Measurements from ENCODE around the gene XRCC5.

Gene XRCC5

DNA sequence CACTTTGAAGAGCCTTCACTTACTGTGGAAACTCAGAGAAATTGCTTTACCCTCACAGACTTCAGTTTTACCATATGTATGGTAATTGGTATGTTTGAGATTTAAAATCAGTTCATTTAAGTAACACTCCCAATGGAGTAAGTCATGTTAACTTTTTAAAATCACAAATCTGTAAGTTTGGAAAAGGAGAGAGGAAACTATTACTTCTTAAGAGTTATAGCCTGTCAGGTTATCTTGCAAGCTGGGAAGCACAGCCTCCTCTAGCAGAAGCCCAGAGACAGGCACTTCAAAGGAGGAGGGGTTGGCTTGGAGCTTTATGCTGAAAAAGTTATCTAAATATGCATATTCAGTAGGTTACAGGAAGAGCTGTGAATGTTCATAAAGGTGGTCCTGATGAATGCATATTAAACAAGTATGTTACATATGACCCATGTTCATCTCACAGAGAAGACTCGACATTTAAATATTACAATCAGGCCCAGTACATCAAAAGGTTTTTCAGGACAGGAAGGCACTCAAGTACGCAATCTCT is 102.5 kb downstream of the XRCC5 start:
- intact Hi-C loops (cut with DNase I), result no loop called here
- no peak for DNase-seq

DNA sequence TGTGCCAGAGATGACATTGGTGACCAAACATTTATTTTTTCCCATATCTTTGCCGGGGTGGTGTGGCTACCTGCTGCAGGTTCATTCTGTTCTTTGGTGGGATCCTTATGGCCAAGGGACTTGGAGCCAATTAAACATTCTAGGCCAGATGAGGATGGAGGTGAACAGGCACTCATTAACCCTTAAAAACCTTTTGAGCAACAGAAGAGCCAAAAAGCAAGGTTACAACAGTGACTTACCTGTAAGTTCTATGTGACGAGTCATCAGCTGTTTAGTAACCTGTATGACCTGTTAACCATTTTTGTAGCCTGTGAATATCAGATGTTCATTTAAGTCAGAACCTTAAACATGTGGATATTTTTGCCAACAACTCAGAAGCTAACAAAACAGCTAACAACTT is 105.6 kb downstream of the XRCC5 start:
- intact Hi-C loops (cut with DNase I), result no loop called here
- no peak for DNase-seq

DNA sequence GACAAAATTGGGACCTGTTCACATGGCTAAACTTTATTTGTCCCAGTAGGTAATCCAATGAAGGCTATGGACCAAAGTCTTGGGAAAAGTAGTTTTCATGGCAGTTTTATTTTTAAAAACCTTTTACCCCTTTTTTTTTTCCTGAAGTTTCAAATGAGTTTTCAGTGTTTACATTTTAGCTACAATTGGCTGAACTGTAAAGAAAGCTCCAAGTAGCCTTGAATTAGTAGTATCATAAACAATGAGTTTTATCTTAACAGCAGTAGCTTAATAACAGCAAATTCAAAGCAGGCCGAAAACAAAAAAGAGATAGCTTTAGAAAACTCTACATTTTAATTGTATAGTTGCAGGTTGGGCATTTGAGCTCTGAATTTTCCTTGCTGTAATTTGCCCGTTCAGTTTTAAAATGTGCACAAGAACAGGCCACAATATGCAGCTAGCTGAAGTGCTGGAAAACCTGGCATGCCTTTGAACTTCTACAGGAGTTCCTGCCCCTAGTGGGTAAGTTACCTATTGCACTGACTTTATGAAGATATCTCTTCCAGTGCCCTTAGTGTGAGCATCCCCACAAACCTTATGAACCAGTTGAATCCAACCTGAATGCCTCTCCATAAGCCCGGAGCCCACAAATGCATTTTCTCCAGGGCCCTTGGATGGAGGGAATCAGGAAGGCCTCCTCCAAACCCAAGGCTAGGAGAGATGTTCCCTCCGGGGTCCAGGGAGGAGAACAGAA is 106.7 kb downstream of the XRCC5 start:
- no peak for DNase-seq
- intact Hi-C loops (cut with DNase I), result no loop called here

DNA sequence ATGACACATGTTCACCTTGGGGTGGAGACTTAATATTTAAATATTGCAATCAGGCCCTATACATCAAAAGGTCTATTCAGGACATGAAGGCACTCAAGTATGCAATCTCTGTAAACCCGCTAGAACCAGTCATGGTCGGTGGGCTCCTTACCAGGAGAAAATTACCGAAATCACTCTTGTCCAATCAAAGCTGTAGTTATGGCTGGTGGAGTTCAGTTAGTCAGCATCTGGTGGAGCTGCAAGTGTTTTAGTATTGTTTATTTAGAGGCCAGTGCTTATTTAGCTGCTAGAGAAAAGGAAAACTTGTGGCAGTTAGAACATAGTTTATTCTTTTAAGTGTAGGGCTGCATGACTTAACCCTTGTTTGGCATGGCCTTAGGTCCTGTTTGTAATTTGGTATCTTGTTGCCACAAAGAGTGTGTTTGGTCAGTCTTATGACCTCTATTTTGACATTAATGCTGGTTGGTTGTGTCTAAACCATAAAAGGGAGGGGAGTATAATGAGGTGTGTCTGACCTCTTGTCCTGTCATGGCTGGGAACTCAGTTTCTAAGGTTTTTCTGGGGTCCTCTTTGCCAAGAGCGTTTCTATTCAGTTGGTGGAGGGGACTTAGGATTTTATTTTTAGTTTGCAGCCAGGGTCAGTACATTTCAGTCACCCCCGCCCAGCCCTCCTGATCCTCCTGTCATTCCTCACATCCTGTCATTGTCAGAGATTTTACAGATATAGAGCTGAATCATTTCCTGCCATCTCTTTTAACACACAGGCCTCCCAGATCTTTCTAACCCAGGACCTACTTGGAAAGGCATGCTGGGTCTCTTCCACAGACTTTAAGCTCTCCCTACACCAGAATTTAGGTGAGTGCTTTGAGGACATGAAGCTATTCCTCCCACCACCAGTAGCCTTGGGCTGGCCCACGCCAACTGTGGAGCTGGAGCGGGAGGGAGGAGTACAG is 108.1 kb downstream of the XRCC5 start:
- intact Hi-C loops (cut with DNase I), result no loop called here
- no peak for DNase-seq

DNA sequence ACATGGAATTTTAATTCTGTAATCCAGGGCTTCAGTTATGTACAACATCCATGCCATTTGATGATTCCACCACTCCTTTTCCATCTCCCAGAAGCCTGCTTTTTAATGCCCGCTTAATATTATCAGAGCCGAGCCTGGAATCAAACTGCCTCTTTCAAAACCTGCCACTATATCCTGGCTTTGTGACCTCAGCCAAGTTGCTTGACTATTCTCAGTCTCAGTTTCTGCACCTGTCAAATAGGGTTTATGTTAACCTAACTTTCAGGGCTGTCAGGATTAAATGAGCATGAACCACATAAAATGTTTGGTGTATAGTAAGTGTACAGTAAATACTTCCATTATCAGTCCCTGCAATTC is 108.7 kb downstream of the XRCC5 start:
- DNase-seq, result no peak
- intact Hi-C loops (cut with DNase I), result no loop called here

DNA sequence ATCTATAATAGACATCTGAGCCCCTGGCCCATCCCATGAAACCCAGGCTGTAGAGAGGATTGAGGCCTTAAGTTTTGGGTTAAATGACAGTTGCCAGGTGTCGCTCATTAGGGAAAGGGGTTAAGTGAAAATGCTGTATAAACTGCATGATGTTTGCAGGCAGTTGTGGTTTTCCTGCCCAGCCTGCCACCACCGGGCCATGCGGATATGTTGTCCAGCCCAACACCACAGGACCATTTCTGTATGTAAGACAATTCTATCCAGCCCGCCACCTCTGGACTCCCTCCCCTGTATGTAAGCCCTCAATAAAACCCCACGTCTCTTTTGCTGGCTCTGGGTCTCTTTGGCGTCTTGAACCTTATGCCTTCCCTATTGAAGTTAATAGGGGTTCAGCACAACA is 110.7 kb downstream of the XRCC5 start:
- intact Hi-C loops (cut with DNase I), result no loop called here

DNA sequence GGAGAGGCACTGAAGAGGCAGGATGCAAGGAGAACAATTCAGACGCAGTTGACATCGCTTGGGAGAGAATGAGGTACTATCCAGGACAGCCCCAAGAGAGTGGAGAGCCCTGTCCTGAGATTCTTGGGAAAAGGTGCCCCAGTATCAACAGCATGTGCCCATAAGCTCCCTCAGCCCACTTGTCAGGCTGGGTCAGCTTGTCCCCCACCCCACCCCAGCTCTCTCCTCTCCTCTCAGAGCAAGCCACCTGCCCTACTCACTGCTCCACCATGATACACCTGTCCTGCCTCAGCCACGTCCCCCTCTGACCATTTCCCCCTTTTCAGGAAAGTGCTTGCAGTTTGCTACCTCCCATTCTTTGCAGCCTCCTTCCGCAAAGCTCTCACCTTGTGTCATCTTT is 111.8 kb downstream of the XRCC5 start:
- DNase-seq, result no peak
- intact Hi-C loops (cut with DNase I), result no loop called here

More for the DNA sequence above, 110.7 kb downstream of the XRCC5 start:
- no peak for DNase-seq

DNA sequence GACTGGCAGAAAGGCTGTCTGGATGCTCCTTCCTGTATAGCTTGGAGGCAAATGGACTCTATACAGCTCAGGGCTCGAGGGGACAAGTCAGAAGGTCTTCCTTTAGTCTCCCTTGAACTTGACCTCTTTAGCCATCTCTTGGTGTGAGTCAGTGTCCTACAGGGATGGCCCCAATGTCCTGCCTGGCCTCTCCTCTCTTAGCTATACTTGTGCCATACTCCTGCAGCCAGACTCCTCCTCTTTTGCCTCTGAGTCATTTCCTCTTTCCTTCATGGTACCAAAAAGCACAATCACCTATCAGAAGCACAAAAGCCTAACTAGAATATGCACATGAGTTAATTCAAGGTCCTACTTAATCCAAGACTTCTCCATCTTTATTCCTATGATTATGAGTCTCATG is 112.7 kb downstream of the XRCC5 start:
- intact Hi-C loops (cut with DNase I), result no loop called here
- no peak for DNase-seq

DNA sequence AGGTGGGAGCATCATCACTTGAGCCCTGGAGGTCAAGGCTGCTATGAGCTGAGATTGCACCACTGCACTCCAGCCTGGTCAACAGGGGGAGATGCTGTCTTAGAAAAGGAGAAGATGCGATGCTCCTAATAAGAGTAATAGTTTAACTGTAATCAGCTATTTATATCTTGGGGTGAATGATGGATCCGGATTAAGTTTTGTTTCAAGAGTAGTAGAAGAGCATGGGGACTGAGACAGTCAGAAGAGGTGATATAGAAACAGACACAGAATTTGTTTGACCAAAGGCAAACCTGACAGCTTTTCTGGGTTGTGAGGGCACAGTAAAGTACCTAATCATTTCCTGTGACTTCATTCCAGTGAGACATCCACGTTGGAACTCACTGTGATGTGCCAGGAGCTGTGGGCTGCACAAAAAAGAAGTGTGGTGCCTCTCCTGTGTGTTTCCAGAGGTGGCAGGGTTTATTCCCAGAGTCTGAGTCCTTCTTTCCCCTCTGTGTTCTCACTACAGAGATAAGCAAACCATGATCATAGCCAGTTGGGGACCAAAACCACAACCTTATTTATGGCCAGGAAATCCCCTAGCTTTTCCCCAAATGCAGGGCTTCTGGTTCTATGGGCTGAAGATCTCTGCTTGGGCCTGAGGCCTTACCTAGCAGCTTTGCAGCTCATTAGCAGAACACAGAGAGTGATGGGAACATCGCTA is 113.7 kb downstream of the XRCC5 start:
- DNase-seq, result no peak

DNA sequence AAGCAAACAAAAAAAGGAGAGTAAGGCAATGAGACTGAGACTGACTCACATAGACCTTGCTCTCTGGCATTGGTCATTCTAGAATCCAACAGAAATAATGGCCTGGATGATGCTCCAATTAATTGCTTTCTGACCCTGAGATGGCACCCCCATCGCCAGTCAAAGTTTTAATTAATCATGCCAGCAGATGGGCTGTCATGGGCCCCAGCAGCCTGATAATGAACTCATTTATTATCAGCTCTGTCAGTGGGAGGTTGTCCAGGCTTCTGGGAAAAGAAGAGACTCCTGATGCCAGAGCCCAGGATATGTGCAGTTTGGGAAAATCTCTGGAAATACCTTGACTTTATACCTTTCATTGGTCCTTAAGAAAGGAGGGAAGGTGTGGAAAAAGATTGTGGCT is 115.2 kb downstream of the XRCC5 start:
- no peak for DNase-seq
- intact Hi-C loops (cut with DNase I), result no loop called here

More for the DNA sequence above, 113.7 kb downstream of the XRCC5 start:
- intact Hi-C loops (cut with DNase I), result no loop called here

DNA sequence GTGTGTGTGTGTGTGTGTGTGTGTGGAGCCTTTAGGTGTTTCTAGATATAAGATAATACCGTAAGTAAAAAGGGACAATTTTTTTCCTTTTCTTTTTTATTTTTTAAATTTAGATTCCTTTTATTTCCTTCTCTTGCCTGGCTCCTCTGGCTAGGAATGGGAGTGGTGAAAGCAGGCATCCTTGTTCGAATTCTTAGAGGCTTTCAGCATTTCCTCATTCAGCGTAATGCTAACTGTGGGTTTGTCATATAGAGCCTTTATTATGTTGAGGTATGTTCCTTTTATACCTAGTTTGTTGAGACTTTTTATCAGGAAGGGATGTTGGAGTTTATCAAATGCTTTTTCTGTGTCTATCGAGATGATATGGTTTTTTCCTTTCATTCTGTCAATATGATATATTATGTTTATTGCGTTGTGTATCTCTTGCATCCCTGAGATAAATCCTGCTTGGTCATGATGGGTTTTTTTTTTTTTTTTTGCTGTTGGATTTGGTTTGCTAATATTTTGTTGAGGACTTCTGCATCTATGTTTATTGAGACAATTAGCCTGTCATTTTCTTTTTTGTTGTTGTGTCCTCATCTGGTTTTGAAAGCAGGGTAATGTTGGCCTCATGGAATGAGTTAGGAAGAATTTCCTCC is 120.2 kb downstream of the XRCC5 start:
- no peak for DNase-seq
- intact Hi-C loops (cut with DNase I), result no loop called here

DNA sequence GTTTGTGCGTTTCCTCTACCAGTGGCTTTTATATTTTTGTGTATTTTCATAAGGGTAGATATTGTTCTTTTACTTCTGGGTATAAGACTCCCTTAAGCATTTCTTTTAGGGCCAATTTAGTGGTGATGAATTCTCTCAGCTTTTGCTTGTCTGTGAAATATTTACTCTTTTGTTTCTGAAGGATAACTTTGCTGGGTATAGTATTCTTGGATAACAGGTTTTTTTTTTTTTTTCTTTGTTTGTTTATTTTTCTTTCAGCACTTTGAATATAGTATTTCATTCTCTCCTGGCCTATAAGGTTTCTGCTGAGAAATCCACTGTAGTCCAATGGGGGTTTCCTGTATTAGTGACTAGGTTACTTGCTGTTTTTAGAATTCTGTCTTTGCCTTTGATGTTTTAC is 122.7 kb downstream of the XRCC5 start:
- DNase-seq, result no peak
- intact Hi-C loops (cut with DNase I), result no loop called here

DNA sequence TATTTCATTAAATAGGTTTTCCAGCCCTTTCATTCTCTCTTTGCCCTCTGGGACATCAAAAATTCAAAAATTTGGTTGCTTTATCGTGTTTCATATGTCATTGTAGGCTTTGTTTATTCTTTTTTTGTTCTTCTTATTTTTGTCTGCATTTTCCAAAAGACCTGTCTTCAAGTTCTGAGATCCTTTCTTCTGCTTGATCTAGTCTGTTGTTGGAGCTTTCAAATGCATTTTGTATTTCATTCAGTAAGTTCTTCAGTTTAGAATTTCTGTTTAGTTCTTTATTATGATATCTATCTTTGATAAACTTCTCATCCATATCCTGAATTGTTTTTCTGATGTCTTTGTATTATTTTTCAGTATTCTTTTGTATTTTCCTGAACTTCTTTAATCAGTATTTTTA is 123.6 kb downstream of the XRCC5 start:
- no peak for DNase-seq
- intact Hi-C loops (cut with DNase I), result no loop called here

DNA sequence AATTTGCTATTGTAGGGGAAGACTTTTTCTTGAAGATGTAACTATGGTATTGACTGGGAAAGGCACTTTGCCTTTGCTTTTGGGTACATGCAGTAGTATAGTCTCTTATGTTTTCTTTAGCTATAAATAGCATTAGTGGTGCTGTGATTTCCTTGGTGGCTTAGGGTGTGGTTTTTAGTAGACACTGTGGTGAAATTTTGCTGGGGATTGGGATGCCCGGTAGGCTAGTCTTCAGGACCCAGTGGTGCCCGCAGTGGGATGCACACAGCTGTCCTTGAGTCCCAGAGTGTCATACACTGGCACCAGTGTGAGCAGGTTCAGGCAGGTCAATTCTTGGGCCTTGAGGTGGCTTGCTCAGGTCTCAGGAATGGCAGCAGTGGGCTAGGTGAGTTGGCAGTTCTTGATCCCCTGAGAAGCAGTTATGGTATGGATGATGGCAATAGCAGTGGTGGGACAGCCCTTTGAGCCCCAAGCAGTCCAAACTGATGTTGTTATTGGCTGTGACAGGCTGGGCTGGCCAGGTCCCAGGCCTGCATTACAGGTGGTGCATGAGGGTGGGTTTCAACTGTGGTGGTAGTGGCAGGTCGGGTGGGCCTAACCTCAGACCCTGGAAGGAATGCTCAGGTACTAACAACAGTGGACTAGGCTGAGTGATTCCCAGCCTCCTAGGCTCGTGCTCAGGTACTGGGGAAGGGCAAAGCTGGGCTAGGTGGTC is 124.3 kb downstream of the XRCC5 start:
- intact Hi-C loops (cut with DNase I), result no loop called here

DNA sequence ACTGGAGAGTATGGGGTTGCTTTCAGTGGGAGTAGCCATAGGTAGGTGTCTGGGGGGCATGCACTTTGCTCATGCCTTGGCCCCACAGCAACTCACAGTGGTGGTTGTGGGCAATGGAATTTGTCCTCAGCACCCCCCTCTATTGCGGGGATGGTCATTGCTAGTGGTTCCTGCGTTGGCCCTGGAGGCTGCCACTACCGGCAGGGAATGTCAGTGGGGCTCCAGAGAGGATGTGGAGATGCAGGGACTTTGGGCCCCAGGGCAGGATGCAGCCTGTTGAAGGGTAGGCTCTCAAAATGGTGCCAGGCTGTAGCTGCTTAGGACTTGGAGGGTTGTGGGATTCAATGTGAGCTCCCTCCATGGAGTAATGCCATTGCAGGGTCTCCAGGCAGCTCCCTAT is 125.0 kb downstream of the XRCC5 start:
- intact Hi-C loops (cut with DNase I), result no loop called here
- peak in 1 of 42 donors; percentile 9 for DNase-seq

More for the DNA sequence above, 124.3 kb downstream of the XRCC5 start:
- peak in 1 of 42 donors; percentile 17 for DNase-seq

DNA sequence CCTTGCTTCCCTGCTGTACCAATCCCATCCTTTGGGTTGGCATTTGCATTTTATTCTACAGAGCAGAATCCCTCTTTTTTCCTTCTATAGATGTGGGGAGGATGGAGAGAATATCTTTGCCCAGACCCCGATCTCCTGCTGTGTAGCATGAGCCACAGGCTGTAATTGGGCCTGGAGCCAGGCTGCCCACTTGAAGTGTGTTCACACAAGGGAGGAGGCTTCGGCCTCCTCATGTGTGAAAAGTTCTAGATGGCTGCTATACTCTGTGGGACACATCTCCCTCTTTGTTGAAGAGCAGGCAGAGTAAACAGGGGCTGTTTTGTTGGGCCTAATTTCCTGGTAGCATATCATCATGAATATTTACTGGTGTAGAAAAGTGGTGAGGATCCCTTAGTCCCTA is 126.3 kb downstream of the XRCC5 start:
- intact Hi-C loops (cut with DNase I), result no loop called here
- DNase-seq, result no peak

DNA sequence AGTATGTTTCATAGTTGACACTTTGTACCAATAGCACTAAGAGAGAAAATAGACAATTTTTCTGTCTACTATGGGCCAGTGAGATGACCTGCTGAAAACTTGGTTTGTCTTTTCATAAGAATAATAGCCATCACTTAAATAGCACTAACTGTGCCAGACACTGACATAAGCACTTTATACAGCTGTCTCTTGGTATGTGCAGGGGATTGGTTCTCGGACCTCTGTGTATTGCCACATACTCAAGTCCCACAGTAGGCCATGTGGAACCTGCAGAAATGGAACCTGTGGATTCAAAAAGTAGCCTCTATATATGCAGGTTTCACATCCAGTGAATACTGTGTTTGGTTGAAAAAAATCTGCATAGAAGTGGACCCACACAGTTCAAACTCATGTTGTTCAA is 126.7 kb downstream of the XRCC5 start:
- DNase-seq, result no peak
- intact Hi-C loops (cut with DNase I), result no loop called here

DNA sequence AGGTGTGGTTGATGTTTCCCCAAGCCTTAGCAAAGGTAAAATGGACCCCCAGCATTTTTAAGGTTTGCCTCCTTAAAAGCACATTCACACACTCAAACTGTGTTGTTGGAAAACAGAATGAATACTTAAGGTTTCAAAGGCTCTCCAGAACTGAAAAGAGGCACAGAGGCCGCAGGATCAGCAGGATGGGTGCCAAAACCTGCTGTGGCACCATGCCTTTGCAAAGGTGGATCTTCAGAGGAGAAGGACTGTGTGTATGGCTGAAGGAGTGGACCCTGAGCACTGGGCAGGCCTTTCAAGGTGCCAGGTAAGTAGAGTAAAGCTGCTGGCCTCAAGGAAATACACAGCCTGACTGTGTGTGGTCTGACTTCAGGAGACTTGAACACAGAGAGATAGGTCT is 127.3 kb downstream of the XRCC5 start:
- intact Hi-C loops (cut with DNase I), result no loop called here
- DNase-seq, result no peak

DNA sequence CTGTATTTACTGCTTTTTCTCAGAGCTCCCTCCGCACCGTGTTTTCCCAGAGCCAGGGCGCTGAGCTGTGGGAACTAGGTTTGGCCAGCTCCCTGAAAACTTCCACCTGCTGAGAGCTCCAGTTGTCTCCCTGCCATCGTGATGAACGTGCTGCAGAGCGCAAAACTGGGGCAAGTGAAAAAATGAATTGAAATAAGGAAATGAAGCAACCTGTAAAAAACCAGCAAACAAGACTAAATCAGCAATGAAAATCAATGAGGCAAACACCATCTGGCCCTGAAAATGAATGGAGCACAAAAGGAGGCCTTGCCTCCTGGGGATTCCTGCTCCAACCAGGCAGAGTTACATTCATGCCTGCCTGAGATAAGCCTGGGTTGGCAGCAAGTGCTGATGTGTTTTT is 133.2 kb downstream of the XRCC5 start:
- DNase-seq, result peak in 2 of 42 donors; percentile 35 to 43
- intact Hi-C loops (cut with DNase I), result no loop called here
